Prostate gland (tissue), 2 donors: Measurements from ENCODE around the gene SELENOW. TPM values are rescaled to one million over a fixed set of nuclear protein-coding genes. Genes with fewer than 3 reads are reported as not detected.

Experiments used
- DNase-seq: peaks from one replicate; pipeline ENCODE4 v3.0.0-alpha.2; 2019; ENCODE audit warnings: low spot score
- H3K27ac ChIP-seq, 2 donors: fragments of 200-600 bp; sonication (generic); 2 replicates each; pipeline ENCODE4 v1.5.1; 2017 to 2019
- H3K27me3 ChIP-seq: fragments of 200-600 bp; sonication (generic); replicated peaks from 2 replicates; pipeline ENCODE4 v1.5.1; 2019; ENCODE audit not compliant: insufficient read depth
- H3K36me3 ChIP-seq, 2 donors: fragments of 200-600 bp; sonication (generic); 1 replicate in 1 of 2; 2 replicates in 1 of 2; pipeline versions ENCODE4 v1.5.1 to v1.8.1; 2017 to 2019
- H3K4me1 ChIP-seq: fragments of 200-600 bp; sonication (generic); replicated peaks from 2 replicates; pipeline ENCODE4 v1.5.1; 2019
- H3K4me3 ChIP-seq, 2 donors: fragments of 200-600 bp; sonication (generic); 2 replicates each; pipeline ENCODE4 v1.5.1; 2017 to 2019
- H3K9me3 ChIP-seq: fragments of 200-600 bp; sonication (generic); 2 replicates; pipeline ENCODE4 v1.5.1; 2017
- POLR2A ChIP-seq: fragments of 450-650 bp; IDR thresholded peaks from one replicate; pipeline ENCODE4 v1.6.1; 2016; ENCODE audit warnings: antibody characterized with exemption, mild to moderate bottlenecking
- POLR2AphosphoS5 ChIP-seq: sonication (generic); formaldehyde crosslinking; IDR thresholded peaks from one replicate; pipeline ENCODE4 v1.6.1; 2017; ENCODE audit warnings: antibody characterized with exemption
- WGBS: methylation state at CpG from one replicate; pipeline ENCODE4 v1.1.5; 2018; 5-methylcytosine and 5-hydroxymethylcytosine counted together
- intact Hi-C: fragments of 100-400 bp; cut with DNase I; formaldehyde crosslinking; loops from one replicate; pipeline ENCODE4 v1.14.2; 2022
- total RNA-seq, 2 donors: library from RNA; depleted of rRNA; stranded (reverse); fragments of >200 nt; gene quantifications; one replicate each; pipeline ENCODE4 v1.1.0, GENCODE V29; 2016
- TF ChIP-seq, protein P1 (sequence below), 4 experiments: fragments of 200-600 bp in 2 of 4; fragments of 450-650 bp in 2 of 4; sonication (generic) in 2 of 4; IDR thresholded peaks; 1 replicate in 3 of 4; 2 replicates in 1 of 4; pipeline ENCODE4 v1.5.1; 2016 to 2019; ENCODE audit warnings: antibody characterized with exemption in 4 of 4, mild to moderate bottlenecking in 2 of 4, moderate library complexity in 2 of 4

Gene SELENOW
- total RNA-seq, 2 donors from 2014 or later = 301 to 565 TPM

DNA sequence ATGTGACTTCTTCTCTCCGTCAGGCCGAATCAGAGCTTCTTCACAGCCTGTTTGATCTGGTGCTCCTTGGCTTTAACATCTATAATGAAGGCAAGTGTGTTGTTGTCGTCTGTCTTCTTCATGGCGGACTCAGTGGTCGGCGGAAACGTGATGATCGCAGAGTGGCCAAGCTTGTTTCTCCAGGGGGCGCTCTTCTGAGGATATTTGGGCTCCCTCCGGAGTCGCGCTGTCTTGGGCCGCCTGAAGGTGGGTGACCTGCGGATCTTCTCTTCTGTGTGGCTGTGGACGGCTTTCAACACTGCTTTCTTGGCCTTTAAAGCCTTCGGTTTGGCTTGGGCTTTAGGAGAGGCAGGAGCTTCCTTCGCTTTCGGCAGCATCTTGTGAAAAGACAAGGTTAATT is 16.0 kb downstream of the SELENOW start:
- WGBS = 83% methylated on average over 18 of the region's 18 CpGs
- intact Hi-C loops = no loop called here

DNA sequence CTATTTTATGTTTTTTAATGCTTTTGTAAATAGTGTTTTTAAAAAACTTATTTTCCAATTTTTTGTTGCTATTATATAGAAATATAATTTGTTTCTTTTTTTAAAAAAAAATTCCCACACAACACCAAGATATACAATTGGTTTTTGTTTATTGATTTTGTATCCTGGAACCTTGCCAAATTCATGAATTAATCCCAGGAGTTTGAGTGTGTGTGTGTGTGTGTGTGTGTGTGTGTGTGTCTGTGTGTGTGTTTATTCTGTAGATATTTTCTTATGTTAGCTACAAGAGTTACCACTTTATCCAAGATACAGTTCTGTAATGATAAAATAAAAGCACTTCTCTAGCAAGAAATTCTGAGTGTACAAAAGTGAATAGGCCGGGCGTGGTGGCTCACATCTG is 18.3 kb downstream of the SELENOW start:
- Histone ChIP-seq H3K4me1 (no peaks in the 10 kb centered on the region), H3K36me3 (no peaks in the 10 kb centered on the region), H3K27ac (no peak overlapping the region), H3K27me3 (no peaks in the 10 kb centered on the region), H3K4me3 (no peak overlapping the region), H3K9me3 (no peaks in the 10 kb centered on the region)
- TF ChIP-seq POLR2AphosphoS5 (no peak), POLR2A (no peak)
- TF ChIP-seq, protein P1, sequence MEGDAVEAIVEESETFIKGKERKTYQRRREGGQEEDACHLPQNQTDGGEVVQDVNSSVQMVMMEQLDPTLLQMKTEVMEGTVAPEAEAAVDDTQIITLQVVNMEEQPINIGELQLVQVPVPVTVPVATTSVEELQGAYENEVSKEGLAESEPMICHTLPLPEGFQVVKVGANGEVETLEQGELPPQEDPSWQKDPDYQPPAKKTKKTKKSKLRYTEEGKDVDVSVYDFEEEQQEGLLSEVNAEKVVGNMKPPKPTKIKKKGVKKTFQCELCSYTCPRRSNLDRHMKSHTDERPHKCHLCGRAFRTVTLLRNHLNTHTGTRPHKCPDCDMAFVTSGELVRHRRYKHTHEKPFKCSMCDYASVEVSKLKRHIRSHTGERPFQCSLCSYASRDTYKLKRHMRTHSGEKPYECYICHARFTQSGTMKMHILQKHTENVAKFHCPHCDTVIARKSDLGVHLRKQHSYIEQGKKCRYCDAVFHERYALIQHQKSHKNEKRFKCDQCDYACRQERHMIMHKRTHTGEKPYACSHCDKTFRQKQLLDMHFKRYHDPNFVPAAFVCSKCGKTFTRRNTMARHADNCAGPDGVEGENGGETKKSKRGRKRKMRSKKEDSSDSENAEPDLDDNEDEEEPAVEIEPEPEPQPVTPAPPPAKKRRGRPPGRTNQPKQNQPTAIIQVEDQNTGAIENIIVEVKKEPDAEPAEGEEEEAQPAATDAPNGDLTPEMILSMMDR (IDR thresholded peaks at IDR 0.05) = no peak
- intact Hi-C loops = no loop called here
- no peak for DNase-seq
- 89% methylated on average over 2 of the region's 2 CpGs for whole genome bisulfite sequencing

More for the DNA sequence above, 16.0 kb downstream of the SELENOW start:
- Histone ChIP-seq H3K27ac (no peak overlapping the region), H3K4me3 (no peak overlapping the region), H3K36me3 (no peaks in the 10 kb centered on the region), H3K27me3 (no peaks in the 10 kb centered on the region), H3K4me1 (no peaks in the 10 kb centered on the region), H3K9me3 (no peaks in the 10 kb centered on the region)
- no peak for DNase-seq
- TF ChIP-seq POLR2AphosphoS5 (no peak), POLR2A (no peak)
- TF ChIP-seq, protein P1 (IDR thresholded peaks at IDR 0.05) = no peak

- TF ChIP-seq, protein P1 (IDR thresholded peaks at IDR 0.05) = no peak
- TF ChIP-seq POLR2A = no peak
- no peak for TF ChIP-seq POLR2AphosphoS5
- 58% methylated on average over 14 of the region's 14 CpGs for WGBS
- no peak overlapping the region for H3K4me3 ChIP-seq
- no peaks in the 10 kb centered on the region for H3K27me3 ChIP-seq
- DNase-seq = no peak
- intact Hi-C loops = no loop called here
- no peaks in the 10 kb centered on the region for H3K9me3 ChIP-seq
- H3K36me3 ChIP-seq = no peaks in the 10 kb centered on the region
- no peaks in the 10 kb centered on the region for H3K4me1 ChIP-seq
- H3K27ac ChIP-seq = no peak overlapping the region
Observed at GRCh38 chr19:47797996-47798903, 19.7 kb downstream of the SELENOW start.

DNA sequence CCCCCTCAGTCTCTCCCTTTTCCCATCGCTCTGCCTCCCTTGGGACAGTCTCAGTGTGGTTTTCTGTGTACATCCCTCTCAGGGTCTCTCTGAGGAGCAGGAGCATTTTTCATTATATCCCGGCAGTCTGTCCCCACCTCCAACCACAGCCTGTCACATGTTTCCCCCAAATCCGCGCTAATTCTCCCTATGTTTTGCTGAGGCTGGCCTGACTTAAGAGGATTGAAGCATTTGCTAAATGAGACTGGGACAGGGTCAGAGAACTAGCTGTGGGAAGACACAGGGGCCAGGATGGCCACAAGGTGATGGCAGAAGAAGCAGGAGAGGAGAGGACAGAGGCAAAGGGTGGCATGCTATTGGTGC is 20.4 kb downstream of the SELENOW start:
- TF ChIP-seq POLR2A = no peak
- TF ChIP-seq, protein P1 (IDR thresholded peaks at IDR 0.05) = no peak
- TF ChIP-seq POLR2AphosphoS5 = no peak
- Histone ChIP-seq H3K4me1 (no peaks in the 10 kb centered on the region), H3K4me3 (no peak overlapping the region), H3K27ac (no peak overlapping the region), H3K27me3 (no peaks in the 10 kb centered on the region), H3K9me3 (no peaks in the 10 kb centered on the region), H3K36me3 (no peaks in the 10 kb centered on the region)
- intact Hi-C loops = no loop called here
- 77% methylated on average over 4 of the region's 4 CpGs for WGBS
- no peak for DNase-seq

GRCh38 chr19:47801270-47801669 is 22.8 kb downstream of the SELENOW start:
- Histone ChIP-seq H3K36me3 (no peaks in the 10 kb centered on the region), H3K27me3 (no peaks in the 10 kb centered on the region), H3K4me1 (no peaks in the 10 kb centered on the region), H3K4me3 (no peak overlapping the region), H3K27ac (no peak overlapping the region), H3K9me3 (no peaks in the 10 kb centered on the region)
- TF ChIP-seq, protein P1 (IDR thresholded peaks at IDR 0.05) = no peak
- TF ChIP-seq POLR2A (no peak), POLR2AphosphoS5 (no peak)
- intact Hi-C loops = no loop called here
- DNase-seq = no peak
- whole genome bisulfite sequencing = 97% methylated on average over 4 of the region's 4 CpGs
